ENCODE measurements around the gene HS1BP3.

HS1BP3 gene

GRCh38 chr2:20607446-20607845 lies 43.5 kb downstream of the HS1BP3 start:
- peaks cover 5% of the 10 kb centered on the region for H3K9me3 ChIP-seq
- no peaks in the 10 kb centered on the region for H3K27me3 ChIP-seq
- H4K20me1 ChIP-seq: no peaks in the 10 kb centered on the region
- no peak for TF ChIP-seq Cebpa-rat (IDR thresholded peaks at IDR 0.05)
- H3K27ac ChIP-seq: no peak overlapping the region
- no peaks in the 10 kb centered on the region for H3K36me3 ChIP-seq
- no peak overlapping the region for H3K4me3 ChIP-seq
- H3K9ac ChIP-seq: no peak overlapping the region
- H3K4me2 ChIP-seq: no peak overlapping the region
- peaks cover 26% of the 10 kb centered on the region for H3K4me1 ChIP-seq

- Histone ChIP-seq H3K27ac (no peak overlapping the region), H4K20me1 (no peaks in the 10 kb centered on the region), H3K4me1 (peaks cover 28% of the 10 kb centered on the region), H3K4me2 (no peak overlapping the region), H3K36me3 (no peaks in the 10 kb centered on the region), H3K4me3 (no peak overlapping the region), H3K9me3 (peaks cover 5% of the 10 kb centered on the region), H3K9ac (no peak overlapping the region), H3K27me3 (no peaks in the 10 kb centered on the region)
- TF ChIP-seq Cebpa-rat (IDR thresholded peaks at IDR 0.05): no peak
These were observed 44.7 kb downstream of the HS1BP3 start for GRCh38 chr2:20606198-20606597.

- Histone ChIP-seq H3K27ac (no peak overlapping the region), H3K9me3 (peaks cover 5% of the 10 kb centered on the region), H3K4me2 (no peak overlapping the region), H3K9ac (no peak overlapping the region), H3K4me3 (no peak overlapping the region), H3K4me1 (peaks cover 28% of the 10 kb centered on the region), H3K36me3 (no peaks in the 10 kb centered on the region), H4K20me1 (no peaks in the 10 kb centered on the region), H3K27me3 (no peaks in the 10 kb centered on the region)
- no peak for TF ChIP-seq Cebpa-rat (IDR thresholded peaks at IDR 0.05)
These were observed 45.9 kb downstream of the HS1BP3 start for GRCh38 chr2:20604951-20605381.

- H3K4me3 ChIP-seq: no peak overlapping the region
- no peak overlapping the region for H3K4me2 ChIP-seq
- TF ChIP-seq Cebpa-rat (IDR thresholded peaks at IDR 0.05): no peak
- H4K20me1 ChIP-seq: no peaks in the 10 kb centered on the region
- peaks cover 5% of the 10 kb centered on the region for H3K9me3 ChIP-seq
- no peaks in the 10 kb centered on the region for H3K36me3 ChIP-seq
- H3K27ac ChIP-seq: no peak overlapping the region
- peaks cover 28% of the 10 kb centered on the region for H3K4me1 ChIP-seq
- H3K9ac ChIP-seq: no peak overlapping the region
- H3K27me3 ChIP-seq: no peaks in the 10 kb centered on the region
These were observed 46.4 kb downstream of the HS1BP3 start for GRCh38 chr2:20604401-20604911.

- H3K4me3 ChIP-seq: no peak overlapping the region
- H3K36me3 ChIP-seq: no peaks in the 10 kb centered on the region
- no peaks in the 10 kb centered on the region for H3K27me3 ChIP-seq
- no peak overlapping the region for H3K4me2 ChIP-seq
- H3K27ac ChIP-seq: no peak overlapping the region
- no peaks in the 10 kb centered on the region for H4K20me1 ChIP-seq
- peaks cover 28% of the 10 kb centered on the region for H3K4me1 ChIP-seq
- peaks cover 5% of the 10 kb centered on the region for H3K9me3 ChIP-seq
- TF ChIP-seq Cebpa-rat (IDR thresholded peaks at IDR 0.05): no peak
- no peak overlapping the region for H3K9ac ChIP-seq
These were observed 47.1 kb downstream of the HS1BP3 start for GRCh38 chr2:20603791-20604190.

- Histone ChIP-seq H3K4me1 (peaks cover 37% of the 10 kb centered on the region), H3K4me2 (no peak overlapping the region)
- TF ChIP-seq Cebpa-rat (IDR thresholded peaks at IDR 0.05): no peak
These were observed 48.1 kb downstream of the HS1BP3 start for GRCh38 chr2:20602803-20603202.

GRCh38 chr2:20600756-20601325 lies 50.1 kb downstream of the HS1BP3 start:
- Histone ChIP-seq H3K36me3 (no peaks in the 10 kb centered on the region), H4K20me1 (peaks cover 13% of the 10 kb centered on the region; the same call in 1 of the 2 replicates), H3K4me2 (no peak overlapping the region), H3K9ac (no peak overlapping the region), H3K27ac (no peak overlapping the region), H3K4me3 (no peak overlapping the region), H3K27me3 (no peaks in the 10 kb centered on the region), H3K4me1 (peaks cover 57% of the 10 kb centered on the region), H3K9me3 (no peaks in the 10 kb centered on the region)
- TF ChIP-seq Cebpa-rat (IDR thresholded peaks at IDR 0.05): no peak

More at GRCh38 chr2:20602803-20603202, 48.1 kb downstream of the HS1BP3 start:
- no peak overlapping the region for H3K4me3 ChIP-seq
- H3K27ac ChIP-seq: no peak overlapping the region
- H3K9me3 ChIP-seq: peaks cover 5% of the 10 kb centered on the region
- H3K9ac ChIP-seq: no peak overlapping the region
- no peaks in the 10 kb centered on the region for H4K20me1 ChIP-seq
- H3K27me3 ChIP-seq: no peaks in the 10 kb centered on the region
- H3K36me3 ChIP-seq: no peaks in the 10 kb centered on the region

DNA sequence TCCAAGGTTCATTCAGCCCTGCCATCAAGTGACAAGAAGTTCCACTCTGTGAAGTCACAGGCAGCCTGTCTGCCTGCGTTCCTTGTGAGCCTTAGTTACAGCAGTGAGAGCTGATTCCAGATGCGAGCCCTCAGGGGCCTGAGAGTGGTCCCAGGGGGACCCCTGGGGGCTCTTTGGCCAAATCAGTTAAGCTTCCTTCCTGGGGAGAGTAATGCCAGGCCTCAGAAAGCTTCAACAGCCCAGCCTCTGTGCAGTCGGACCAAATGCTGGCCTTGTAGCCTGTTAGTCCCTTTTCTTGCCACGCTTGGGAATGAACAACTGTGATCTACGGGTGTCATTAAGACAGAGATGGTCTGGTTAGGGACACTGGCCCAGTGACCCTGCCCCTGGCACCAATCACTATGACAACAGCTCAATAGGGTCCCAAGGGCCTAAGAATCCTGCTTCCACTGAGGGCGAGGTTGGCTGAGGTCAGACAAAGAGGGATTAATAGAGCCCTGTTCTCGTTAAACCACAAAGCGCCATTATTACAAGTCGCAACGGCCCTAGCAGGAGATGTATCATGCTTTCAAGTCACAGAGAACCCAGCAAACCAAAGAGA lies 50.9 kb downstream of the HS1BP3 start:
- H3K4me2 ChIP-seq: peak overlapping the region; percentile 90
- H3K27me3 ChIP-seq: no peaks in the 10 kb centered on the region
- peak overlapping the region; percentile 39; the same call in 1 of the 2 replicates for H3K9ac ChIP-seq
- H3K27ac ChIP-seq: no peak overlapping the region
- H3K4me1 ChIP-seq: peaks cover 65% of the 10 kb centered on the region
- H4K20me1 ChIP-seq: peaks cover 22% of the 10 kb centered on the region
- peak overlapping the region; percentile 23; the same call in 1 of the 2 replicates for H3K4me3 ChIP-seq
- H3K36me3 ChIP-seq: no peaks in the 10 kb centered on the region
- H3K9me3 ChIP-seq: no peaks in the 10 kb centered on the region
- no peak for TF ChIP-seq Cebpa-rat (IDR thresholded peaks at IDR 0.05)

DNA sequence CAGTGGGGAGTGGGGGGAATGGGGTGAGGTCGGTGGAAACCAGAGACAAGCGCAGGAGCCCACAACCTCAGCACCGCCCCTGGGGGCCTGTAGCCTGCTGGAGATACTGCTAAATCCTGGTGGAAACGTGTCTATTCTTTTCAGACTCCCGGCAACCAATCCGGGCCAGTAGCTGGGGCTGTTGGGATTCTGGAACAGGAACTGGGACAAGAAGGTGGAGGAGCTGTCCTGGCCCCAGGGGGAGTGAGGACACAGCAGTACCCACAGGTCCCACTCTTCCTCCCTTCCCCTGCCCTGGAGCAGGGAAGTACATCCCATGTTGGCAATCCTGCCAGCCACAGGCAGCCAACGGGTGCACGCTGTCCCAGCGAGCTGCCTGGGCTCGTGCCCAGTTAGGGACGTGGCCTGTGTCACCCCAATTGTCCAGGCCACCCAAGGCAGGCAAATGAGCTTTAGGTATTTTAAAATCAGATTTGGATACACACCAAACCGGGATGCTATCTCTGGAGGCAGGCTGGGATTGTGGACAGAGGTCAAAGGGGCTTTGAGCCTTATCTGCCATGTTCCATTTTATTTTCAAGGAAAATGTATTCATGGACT lies 51.8 kb downstream of the HS1BP3 start:
- Histone ChIP-seq H4K20me1 (peaks cover 30% of the 10 kb centered on the region), H3K36me3 (no peaks in the 10 kb centered on the region), H3K27ac (no peak overlapping the region), H3K4me3 (no peak overlapping the region), H3K9me3 (no peaks in the 10 kb centered on the region), H3K4me2 (peak overlapping the region; percentile 90), H3K9ac (no peak overlapping the region), H3K27me3 (no peaks in the 10 kb centered on the region), H3K4me1 (peaks cover 74% of the 10 kb centered on the region)
- no peak for TF ChIP-seq Cebpa-rat (IDR thresholded peaks at IDR 0.05)

GRCh38 chr2:20597860-20598183 lies 53.1 kb downstream of the HS1BP3 start:
- Histone ChIP-seq H3K4me3 (no peak overlapping the region), H3K4me1 (peaks cover 86% of the 10 kb centered on the region), H3K27me3 (no peaks in the 10 kb centered on the region), H3K9me3 (no peaks in the 10 kb centered on the region), H4K20me1 (peaks cover 30% of the 10 kb centered on the region), H3K4me2 (peak overlapping the region; percentile 90), H3K27ac (no peak overlapping the region), H3K36me3 (no peaks in the 10 kb centered on the region), H3K9ac (no peak overlapping the region)
- no peak for TF ChIP-seq Cebpa-rat (IDR thresholded peaks at IDR 0.05)

Data from BLaER1 (cell line).